ENCODE measurements around the gene ST3GAL2.
"Not testable (repeated sequence)": the region's sequence is repeated elsewhere in the genome, so short reads cannot be mapped to it uniquely, and the experiment has no call there.

ST3GAL2 gene

DNA sequence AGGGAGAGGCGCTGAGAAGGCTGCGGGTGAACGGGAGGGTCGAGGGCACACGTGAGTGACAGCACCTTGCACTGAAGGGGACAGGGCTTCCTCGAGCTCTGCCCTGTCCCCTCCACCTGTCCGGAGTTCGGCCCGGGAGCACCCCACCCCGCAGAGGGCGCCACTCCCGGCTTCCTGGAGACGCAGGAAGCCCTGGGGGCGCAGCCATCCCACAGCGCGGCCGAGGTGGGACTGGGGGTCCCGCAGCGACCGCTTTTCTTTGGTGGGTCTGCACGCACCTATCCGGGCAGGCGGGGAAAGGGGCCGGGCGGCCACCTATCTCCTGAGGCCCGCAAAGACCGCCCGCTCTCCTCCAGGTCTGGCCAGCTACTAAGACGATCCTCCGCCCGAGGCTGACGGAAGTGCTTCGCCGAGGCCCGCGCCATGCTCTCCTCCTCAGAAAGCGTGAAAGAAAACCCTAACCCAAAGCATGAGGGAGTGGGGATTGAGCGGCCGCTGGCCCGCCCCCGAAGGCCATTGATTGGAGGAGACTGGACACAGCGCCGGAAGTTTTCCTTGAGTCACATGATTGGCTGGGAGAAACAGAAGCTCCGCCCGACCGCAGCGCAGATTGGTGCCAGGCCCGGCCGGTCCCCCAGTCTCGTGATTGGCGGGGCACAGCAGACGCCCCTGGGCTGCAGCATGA lies 57.8 kb downstream of the ST3GAL2 start:
- peak; percentile 80 for DNase-seq

DNA sequence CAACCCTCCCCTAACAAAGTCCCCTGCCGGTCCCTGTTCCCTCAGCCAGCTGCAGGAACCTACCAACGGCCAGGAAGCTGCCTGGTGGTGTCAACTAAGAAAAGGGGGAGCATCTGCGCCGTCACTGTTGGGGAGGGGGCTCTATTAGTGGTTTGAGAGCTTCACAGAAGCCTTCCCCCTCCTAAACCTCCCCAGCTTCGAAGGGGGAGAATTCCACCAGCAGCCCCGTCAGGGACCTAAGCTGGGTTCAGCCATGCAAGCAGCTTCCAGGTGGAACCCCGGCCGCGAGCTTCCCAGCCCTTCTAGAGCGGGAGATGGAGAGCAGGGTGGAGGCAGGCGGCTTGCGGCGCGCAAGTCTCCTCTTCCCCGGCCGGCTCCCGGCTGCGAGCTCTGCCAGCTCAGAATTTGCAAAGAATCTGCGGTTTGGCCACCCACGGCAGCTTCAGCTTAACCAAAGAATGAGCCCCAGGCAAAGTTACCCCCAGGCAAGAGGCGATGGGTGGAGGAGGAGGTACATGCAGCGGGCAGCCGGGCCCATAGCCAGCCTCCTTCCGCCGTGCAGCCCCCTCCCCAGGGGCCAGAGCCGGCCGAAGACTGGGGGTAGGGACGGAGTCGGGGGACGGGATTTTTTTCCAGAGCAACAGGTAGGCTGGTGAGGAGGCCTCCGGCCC lies 58.5 kb downstream of the ST3GAL2 start:
- DNase-seq: no peak

DNA sequence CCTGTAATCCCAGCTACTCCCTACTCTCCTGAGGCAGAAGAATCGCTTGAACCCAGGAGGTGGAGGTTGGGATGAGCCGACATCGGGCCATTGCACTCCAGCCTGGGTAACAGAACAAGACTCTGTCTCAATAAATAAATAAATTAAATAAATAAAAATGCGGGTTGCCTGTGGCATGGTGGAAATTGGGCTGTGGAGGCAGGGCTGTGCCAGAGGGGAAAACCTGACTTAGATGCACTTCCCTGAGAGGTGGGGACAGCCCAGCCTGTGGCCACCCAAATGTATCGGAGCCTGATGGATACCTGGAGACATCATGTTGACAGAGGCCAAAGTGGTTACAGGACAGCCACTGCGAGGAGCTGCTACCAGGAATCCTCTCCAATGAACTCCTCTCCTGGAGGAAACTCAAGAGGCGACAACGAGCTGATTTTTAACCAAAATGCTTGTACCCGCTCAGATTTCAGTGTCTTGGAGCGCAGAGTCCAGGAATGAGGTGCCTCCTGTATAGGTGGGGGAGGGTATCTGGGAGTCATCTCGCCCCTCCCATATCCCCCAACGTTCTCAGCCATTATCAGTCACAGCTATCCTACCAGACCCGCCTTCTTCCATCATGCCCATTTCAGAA lies 59.9 kb downstream of the ST3GAL2 start:
- no peak for DNase-seq

DNA sequence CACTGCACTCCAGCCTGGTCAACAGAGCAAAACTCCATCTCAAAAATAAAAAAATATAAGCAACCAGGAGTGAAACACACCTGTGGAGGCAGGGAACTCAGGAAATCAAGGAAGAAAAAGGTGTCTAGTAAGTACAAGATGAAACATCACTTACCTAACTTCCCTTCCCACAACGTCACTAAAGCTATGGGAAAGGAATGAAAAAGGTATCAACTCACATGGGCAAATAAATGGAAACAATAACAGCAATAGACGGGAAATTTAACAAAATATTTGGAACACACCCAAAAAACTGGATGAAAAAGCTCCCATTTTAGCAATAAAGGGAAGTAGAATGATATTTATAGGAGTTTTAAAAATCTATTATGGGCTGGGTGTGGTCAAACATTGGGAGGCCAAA lies 61.1 kb downstream of the ST3GAL2 start:
- DNase-seq: no peak

DNA sequence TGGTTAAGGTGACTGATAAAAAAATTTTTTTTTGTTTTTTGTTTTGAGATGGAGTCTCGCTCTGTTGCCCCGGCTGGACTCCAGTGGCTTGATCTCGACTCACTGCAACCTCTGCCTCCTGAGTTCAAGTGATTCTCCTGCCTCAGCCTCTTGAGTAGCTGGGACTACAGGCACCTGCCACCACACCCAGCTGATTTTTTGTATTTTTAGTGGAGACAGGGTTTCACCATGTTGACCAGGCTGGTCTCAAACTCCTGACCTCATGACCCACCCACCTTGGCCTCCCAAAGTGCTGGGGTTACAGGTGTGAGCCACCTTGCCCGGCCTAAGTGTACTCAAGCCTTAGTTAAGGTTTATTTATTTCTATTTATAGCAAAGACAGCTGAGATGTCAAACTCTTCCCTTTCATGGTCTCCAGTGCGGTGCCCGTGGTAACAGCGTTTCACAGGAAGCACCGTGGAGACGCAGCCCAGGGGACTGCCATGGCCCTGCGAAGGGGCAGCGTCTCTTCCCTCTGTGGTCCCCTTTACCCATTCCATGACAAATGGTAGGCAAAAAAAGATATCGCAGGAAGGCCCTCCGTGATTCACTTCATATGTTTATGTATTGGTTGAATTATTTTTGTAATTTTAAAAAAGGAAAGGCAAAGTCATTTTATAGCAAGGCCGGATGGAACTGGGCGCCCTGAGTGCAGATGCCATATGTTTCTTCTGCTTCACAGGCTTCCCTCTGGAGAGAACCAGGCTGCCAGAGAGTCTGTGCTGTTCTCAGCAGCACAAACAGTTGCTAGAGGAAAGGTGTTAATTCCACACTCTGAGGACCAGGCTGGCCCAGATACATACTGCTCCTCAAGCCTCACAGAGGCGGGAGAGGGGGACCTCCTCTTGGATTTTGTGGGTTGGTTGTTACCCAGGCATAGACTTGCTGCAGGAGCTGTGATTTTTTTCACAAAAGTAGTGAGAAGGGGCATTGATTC lies 63.0 kb downstream of the ST3GAL2 start:
- no peak for DNase-seq

DNA sequence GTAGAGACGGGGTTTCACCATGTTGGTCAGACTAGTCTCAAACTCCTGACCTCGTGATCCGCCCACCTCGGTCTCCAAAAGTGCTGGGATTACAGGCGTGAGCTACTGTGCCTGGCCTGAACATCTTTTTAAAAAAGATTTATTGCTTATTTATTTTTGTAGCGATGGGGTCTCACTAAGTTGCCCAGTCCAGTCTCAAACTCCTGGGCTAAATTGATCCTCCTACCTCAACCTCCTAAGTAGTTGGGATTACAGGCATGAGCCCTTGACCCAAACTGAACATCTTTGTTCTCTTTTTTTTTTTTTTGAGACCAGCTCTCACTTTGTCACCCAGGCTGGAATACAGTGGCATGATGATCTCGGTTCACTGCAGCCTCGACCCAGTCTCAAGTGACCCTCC lies 64.7 kb downstream of the ST3GAL2 start:
- DNase-seq: no peak

DNA sequence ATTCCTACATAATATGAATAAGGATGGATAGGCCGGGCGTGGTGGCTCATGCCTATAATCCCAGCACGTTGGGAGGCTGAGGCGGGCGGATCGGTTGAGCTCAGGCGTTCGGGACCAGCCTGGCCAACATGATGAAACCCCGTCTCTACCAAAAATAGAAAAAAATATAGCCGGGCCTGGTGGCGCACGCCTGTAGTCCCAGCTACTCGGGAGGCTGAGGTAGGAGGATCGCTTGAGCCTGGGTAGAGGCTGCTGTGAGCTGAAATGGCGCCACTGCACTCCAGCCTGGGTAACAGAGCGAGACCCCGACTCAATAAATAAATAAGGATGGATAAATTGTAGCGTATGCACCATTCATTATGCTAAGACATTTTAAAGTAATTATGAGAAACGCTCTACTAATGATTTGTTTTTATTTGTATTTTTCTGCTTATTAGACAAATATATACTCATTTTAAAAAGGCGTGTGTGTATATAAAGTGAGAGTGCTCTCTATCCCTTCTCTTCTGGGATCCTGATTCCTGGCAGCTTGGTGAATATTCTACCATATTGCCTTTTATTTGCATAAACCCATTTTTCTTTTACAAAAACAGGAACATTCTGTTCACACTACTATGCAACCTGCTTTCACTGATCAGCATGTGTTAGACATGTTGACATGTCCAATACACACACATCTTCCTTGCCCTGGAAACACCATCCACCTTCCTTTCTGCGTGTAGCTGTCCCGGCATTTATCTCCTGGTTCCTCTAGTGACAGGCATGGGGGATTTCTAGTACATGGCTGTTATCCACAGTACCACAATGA lies 65.8 kb downstream of the ST3GAL2 start:
- DNase-seq: no peak

DNA sequence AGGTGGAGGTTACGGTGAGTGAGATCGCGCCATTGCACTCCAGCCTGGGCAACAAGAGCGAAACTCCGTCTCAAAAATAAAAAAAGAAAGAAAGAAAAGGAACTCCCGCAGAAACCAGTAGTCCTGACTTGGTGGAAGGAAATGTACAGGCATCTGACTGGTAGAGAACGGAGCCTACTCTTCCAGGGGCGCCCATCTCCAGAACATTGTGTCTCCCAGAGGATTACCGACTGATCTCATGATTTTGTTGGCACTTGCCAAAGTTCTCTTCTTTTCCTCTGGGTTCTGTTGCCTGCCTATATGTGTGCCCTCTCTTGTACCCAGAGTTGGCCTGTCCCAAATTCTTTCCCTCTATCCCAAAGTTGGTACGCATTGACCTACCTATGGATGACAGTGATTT lies 68.0 kb downstream of the ST3GAL2 start:
- no peak for DNase-seq

DNA sequence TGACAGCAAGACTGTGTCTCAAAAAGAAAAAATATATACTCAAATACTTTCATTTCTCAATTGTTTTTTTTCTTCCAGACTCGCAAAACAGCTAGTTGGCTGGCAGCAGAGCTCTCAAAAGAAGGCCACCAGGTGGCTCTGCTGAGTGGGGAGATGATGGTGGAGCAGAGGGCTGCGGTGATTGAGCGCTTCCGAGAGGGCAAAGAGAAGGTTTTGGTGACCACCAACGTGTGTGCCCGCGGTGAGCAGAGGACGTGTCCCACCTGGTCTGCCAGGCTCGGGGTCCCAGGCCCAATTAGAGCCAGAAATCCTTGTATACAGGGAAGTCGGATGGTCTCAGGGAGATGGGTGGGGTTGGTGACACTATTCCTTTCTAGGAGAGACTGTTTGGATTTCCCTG lies 68.8 kb downstream of the ST3GAL2 start:
- DNase-seq: not testable (repeated sequence)

DNA sequence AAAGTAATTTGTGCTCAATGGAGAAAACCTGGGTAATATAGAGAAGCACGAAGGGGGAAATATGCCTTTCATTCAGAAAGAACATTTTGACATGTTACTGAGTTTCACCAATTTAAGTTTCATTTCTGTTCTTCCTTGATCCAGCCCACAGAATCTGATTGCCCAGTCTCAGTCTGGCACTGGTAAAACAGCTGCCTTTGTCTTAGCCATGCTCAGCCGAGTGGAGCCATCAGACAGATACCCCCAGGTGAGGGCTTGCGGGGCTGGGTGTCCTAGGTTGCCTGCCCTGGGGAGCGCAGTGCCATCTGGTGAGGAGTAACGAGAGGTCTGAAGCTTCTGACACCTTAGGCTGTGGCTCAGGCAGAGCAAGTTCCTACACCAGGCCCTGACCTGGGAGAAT lies 74.5 kb downstream of the ST3GAL2 start:
- DNase-seq: no peak

DNA sequence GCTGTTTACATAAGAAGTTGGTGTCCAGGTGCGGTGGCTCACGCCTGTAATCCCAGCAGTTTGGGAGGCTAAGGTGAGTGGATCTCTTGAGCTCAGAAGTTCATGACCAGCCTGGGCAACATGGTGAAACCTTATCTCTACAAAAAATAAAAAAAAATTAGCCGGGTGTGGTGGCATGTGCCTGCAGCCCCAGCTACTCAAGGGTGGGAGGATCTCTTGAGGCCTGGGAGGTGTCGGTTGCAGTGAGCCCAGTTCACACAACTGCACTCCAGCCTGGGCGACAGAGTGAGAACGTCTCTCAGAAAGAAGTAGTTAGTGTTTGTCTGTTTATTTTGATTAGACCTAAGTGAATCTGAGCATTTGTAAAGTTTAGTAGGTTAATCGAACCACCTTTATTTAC lies 79.3 kb downstream of the ST3GAL2 start:
- no peak for DNase-seq

DNA sequence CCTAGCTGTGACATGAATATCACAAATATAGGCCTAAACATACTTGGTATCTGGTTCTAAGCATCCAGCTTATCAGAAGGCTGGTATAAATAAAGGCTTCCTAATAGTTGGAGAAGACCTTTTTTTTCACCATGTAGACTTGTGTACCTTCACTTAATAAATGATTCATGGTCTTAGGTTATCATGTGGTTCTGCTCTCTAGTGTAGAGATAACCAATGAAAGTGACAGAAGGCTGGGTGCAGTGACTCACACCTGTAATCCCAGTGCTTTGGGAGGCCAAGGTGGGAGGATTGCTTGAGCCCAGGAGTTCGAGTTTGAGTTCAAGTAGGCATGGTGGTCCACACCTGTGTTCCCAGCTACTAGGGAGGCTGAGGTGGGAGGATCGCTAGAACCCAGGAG lies 89.1 kb downstream of the ST3GAL2 start:
- DNase-seq: no peak

DNA sequence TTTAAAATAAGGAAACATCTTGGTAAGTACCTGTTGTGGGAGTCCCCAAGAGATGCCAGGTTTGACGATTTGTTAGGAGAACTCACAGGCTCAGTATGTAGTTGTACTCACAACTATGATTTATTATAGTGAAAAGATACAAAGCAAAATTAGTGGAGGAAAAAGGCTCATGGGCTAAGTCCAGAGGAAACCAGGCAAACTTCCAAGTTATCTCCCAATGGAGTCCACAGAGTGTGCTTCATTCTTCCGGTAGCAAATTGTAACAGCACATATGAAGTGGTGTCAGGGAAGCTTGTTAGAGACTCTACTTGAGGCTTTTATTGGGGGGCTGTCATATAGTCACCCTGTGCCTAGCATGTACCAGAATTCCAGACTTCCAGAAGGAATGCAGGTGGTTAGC lies 89.9 kb downstream of the ST3GAL2 start:
- no peak for DNase-seq

DNA sequence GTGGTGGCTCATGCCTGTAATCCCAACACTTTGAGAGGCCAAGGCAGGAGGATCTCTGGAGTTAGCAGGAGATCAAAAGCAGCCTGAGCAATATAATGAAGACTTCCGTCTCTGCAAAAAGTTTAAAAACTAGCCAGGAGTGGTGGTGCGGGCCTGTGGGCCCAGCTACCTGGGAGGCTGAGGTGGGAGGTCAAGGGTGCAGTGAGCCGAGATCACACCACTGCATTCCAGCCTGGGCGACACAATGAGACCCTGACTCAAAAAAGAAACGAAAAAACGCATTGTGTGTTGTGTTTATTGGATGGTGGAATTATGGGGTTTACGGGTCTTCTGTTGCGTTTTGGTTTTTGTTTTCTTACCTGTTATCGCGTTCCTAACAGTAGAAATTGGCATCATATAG lies 93.1 kb downstream of the ST3GAL2 start:
- DNase-seq: no peak

DNA sequence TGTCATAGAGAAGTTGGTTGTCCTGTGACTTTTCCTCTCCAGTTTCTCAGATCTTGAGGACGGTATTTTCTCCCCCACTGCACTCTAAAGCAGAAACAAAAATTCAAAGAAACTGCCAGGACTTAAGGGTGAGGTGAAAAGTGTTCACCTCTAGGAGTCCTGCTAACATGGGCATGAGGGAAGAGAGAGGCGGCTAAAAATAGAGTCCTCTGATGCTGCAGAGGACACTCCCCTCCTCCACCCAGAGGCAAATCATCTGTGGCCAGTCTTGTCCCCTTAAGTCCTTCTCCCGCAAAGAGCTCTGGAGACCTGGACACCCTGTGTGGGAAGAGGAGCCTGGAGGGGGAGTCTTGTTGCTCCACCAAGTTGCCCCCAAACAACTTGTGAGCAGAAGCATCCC lies 96.9 kb downstream of the ST3GAL2 start:
- no peak for DNase-seq

DNA sequence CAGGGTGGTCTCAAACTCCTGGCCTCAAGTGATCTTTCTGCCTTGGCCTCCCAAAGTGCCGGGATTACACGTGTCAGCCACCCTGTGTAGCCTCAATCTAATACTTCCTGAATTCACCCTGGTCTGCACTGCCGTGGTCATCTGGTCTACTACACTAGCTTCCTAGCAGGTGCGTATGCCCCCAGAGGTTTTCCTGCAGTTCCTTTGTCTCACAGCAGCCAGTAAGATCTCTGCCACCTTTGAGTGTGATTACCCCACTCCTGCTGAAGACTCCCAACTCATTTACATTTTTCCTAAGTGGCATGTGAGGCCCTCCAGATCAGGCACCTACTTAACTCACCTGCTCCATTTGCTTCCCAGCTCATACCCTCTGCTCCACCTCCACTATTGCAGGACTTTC lies 97.3 kb downstream of the ST3GAL2 start:
- no peak for DNase-seq

DNA sequence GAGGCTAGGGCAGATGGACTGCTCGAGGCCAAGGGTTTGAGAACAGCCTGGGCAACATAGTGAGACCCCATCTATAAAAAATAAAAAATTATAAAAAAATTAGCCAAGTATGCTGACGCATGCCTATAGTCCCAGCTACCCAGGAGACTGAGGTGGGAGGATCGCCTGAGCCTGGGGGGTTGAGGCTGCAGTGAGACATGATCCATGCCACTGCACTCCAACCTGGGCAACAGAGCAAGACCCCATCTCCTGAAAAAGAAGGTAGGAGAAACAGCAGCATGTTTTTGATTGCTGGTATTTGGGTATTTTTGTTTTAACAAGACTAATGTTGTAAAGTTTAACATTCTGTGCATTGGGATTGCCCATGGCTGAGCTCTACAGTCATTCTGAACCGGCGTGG lies 101.1 kb downstream of the ST3GAL2 start:
- DNase-seq: no peak

DNA sequence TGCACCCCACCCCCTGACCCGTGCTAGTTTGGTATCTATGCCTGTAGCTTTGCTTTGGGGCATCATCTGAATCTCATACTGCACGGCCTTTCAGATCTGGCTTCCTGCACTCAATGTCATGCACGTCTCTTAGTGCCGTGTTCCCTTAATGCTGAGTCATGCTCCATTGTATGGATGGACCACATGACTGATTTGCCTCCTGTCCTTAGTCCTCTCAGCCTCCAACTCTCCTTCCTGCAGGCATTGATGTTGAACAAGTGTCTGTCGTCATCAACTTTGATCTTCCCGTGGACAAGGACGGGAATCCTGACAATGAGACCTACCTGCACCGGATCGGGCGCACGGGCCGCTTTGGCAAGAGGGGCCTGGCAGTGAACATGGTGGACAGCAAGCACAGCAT lies 106.2 kb downstream of the ST3GAL2 start:
- not testable (repeated sequence) for DNase-seq

DNA sequence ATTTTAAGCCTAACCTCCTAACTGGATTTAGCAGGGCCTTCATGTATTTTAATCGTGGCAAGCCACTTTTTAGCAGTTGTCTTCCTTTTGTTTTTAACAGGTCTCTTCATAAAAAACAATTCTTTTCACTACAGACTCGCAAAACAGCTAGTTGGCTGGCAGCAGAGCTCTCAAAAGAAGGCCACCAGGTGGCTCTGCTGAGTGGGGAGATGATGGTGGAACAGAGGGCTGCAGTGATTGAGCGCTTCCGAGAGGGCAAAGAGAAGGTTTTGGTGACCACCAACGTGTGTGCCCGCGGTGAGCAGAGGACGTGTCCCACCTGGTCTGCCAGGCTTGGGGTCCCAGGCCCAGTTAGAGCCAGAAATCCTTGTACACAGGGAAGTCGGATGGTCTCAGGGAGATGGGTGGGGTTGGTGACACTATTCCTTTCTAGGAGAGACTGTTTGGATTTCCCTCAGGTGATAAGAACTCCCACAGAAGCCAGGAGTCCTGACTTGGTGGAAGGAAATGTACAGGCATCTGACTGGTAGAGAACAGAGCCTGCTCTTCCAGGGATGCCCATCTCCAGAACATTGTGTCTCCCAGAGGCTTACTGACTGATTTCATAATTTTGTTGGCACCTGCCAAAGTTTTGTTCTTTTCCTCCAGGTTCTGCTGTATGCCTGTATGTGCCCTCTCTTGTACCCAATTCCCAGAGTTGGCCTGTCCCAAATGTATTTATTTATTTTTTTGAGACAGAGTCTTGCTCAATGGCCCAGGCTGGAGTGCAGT lies 107.1 kb downstream of the ST3GAL2 start:
- no peak for DNase-seq

DNA sequence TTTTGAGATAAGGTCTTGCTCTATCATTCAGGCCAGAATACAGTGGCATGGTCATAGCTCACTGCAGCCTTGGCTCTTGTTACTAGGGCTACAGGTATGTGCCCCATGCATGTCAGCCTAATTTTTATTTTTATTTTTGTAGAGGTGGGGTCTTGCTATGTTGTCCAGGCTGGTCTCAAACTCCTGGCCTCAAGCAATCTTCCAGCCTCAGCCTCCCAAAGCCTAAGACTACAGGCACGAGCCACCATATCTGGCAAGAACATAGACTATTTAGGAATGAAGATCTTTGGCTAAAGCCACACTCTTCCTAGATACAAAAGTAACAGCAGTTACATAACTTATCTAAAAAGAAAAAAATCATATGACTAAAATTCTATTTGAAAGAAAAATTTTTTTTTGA lies 107.8 kb downstream of the ST3GAL2 start:
- no peak for DNase-seq

Data from 8988T (cell line).